Right lobe of liver (tissue), 6 donors: ENCODE results near the gene DNAH2. TPM values are rescaled to one million over a fixed set of nuclear protein-coding genes. Genes with fewer than 3 reads are reported as not detected.

Experiments
- ATAC-seq, 4 donors: fragments of 200-7000 bp; cut with Tn5 transposase; one replicate each; pipeline ENCODE4 v1.9.1; 2020; ENCODE audit warnings: mild to moderate bottlenecking in 4 of 4, moderate library complexity in 4 of 4
- DNase-seq, 3 donors: peaks; one replicate each; pipeline ENCODE4 v3.0.0-alpha.2; 2020
- H3K27ac ChIP-seq, 3 donors: fragments of 200-600 bp; one replicate each; pipeline ENCODE4 v1.8.0; 2022
- H3K27me3 ChIP-seq, 2 donors: fragments of 200-600 bp; one replicate each; pipeline ENCODE4 v1.8.0; 2022
- H3K36me3 ChIP-seq, 4 donors: fragments of 200-600 bp; sonication (generic) in 1 of 4; one replicate each; pipeline versions ENCODE4 v1.5.1 to v1.8.0; 2017 to 2022; ENCODE audit warnings: control low read depth in 1 of 4
- H3K4me1 ChIP-seq, 4 donors: fragments of 200-600 bp; sonication (generic) in 1 of 4; one replicate each; pipeline versions ENCODE4 v1.5.1 to v1.8.0; 2017 to 2022; ENCODE audit warnings: control low read depth in 1 of 4
- H3K4me3 ChIP-seq, 3 donors: fragments of 200-600 bp; one replicate each; pipeline ENCODE4 v1.8.0; 2022
- H3K9me3 ChIP-seq, 4 donors: fragments of 200-600 bp; sonication (generic) in 1 of 4; one replicate each; pipeline versions ENCODE4 v1.5.1 to v1.8.0; 2017 to 2022; ENCODE audit warnings: control low read depth in 1 of 4
- CTCF ChIP-seq, 4 donors: fragments of 200-600 bp in 3 of 4; fragments of 450-650 bp in 1 of 4; IDR thresholded peaks; one replicate each; pipeline versions ENCODE4 v1.5.1 to v1.8.0; 2016 to 2022; ENCODE audit warnings: antibody characterized with exemption in 4 of 4, mild to moderate bottlenecking in 2 of 4
- POLR2A ChIP-seq: fragments of 450-650 bp; IDR thresholded peaks from one replicate; pipeline ENCODE4 v1.6.1; 2017; ENCODE audit warnings: antibody characterized with exemption, mild to moderate bottlenecking
- WGBS: methylation state at CpG from one replicate; pipeline ENCODE4 v1.1.6; 2018; ENCODE audit warnings: low coverage, low lambda C conversion rate; ENCODE audit not compliant: insufficient coverage; ENCODE audit errors: missing lambda C conversion rate; 5-methylcytosine and 5-hydroxymethylcytosine counted together
- intact Hi-C, 2 donors: fragments of 100-400 bp; cut with DNase I; formaldehyde crosslinking; loops; one replicate each; pipeline versions ENCODE4 v1.11.2 to v1.14.1; 2022
- total RNA-seq, 6 experiments: library from RNA; depleted of rRNA in 2 of 6; stranded (reverse); fragments of >200 nt in 2 of 6; fragmentation: NEBNext Ultra II Directional in 3 of 6; extraction: Animal tissue kit (Norgen Biotek cat#: 25700) in 3 of 6; gene quantifications; one replicate each; pipeline versions ENCODE4 v1.1.0 to v1.2.4, GENCODE V29; 2016 to 2023
- donor health status: DM: no; HTN: yes; CAD: no.
- donor health status: DM: no; HTN: no; CAD: no.
- donor health status: DM: no; HTN: no; CAD: no.
- donor health status: DM: no; HTN: yes; CAD: no.
- donor health status: DM: no; HTN: yes; CAD: no.

Gene DNAH2
- total RNA-seq, 6 experiments from 2014 or later: 0.12 to 0.38 (median 0.27) TPM

GRCh38 chr17:7786866-7787265 is 69.3 kb downstream of the DNAH2 start:
- Histone ChIP-seq H3K9me3 (no peaks in the 10 kb centered on the region), H3K4me3 (no peak overlapping the region), H3K27ac (no peak overlapping the region), H3K27me3 (no peaks in the 10 kb centered on the region), H3K36me3 (no peaks in the 10 kb centered on the region), H3K4me1 (no peaks in the 10 kb centered on the region)
- no peak for TF ChIP-seq CTCF (IDR thresholded peaks at IDR 0.05)
- TF ChIP-seq POLR2A: no peak
- intact Hi-C loops: no loop called here
- DNase-seq: no peak
- 80% methylated on average over 3 of the region's 21 CpGs for WGBS
- ATAC-seq: no peak

- Histone ChIP-seq H3K9me3 (no peaks in the 10 kb centered on the region), H3K36me3 (no peaks in the 10 kb centered on the region), H3K4me1 (no peaks in the 10 kb centered on the region), H3K4me3 (no peak overlapping the region), H3K27ac (no peak overlapping the region), H3K27me3 (no peaks in the 10 kb centered on the region)
- 69% methylated on average over 9 of the region's 9 CpGs for WGBS
- TF ChIP-seq POLR2A: no peak
- no peak for TF ChIP-seq CTCF (IDR thresholded peaks at IDR 0.05)
- DNase-seq (no peak), ATAC-seq (no peak)
- intact Hi-C loops: no loop called here
Observed at GRCh38 chr17:7789131-7789530, 71.6 kb downstream of the DNAH2 start.

GRCh38 chr17:7790150-7790549 is 72.6 kb downstream of the DNAH2 start:
- no peak for DNase-seq
- TF ChIP-seq POLR2A (no peak), CTCF (IDR thresholded peaks at IDR 0.05) (no peak)
- H3K27ac ChIP-seq: no peak overlapping the region
- no peak for ATAC-seq
- H3K27me3 ChIP-seq: no peaks in the 10 kb centered on the region
- no peaks in the 10 kb centered on the region for H3K9me3 ChIP-seq
- intact Hi-C loops: no loop called here
- H3K36me3 ChIP-seq: no peaks in the 10 kb centered on the region
- H3K4me3 ChIP-seq: no peak overlapping the region
- no peaks in the 10 kb centered on the region for H3K4me1 ChIP-seq
- WGBS: 85% methylated on average over 4 of the region's 5 CpGs

- intact Hi-C loops: no loop called here
Observed at GRCh38 chr17:7792611-7793010, 75.1 kb downstream of the DNAH2 start.

More at GRCh38 chr17:7792611-7793010, 75.1 kb downstream of the DNAH2 start:
- Histone ChIP-seq H3K4me3 (no peak overlapping the region), H3K9me3 (no peaks in the 10 kb centered on the region), H3K27me3 (no peaks in the 10 kb centered on the region), H3K36me3 (no peaks in the 10 kb centered on the region), H3K27ac (no peak overlapping the region), H3K4me1 (no peaks in the 10 kb centered on the region)
- ATAC-seq: peak in 1 of 4 donors; percentile 23
- 86% methylated on average over 7 of the region's 17 CpGs for WGBS
- no peak for DNase-seq
- TF ChIP-seq POLR2A (no peak), CTCF (IDR thresholded peaks at IDR 0.05) (no peak)
